ENCODE measurements around the gene PER1. TPM values are rescaled to one million over a fixed set of nuclear protein-coding genes. Genes with fewer than 3 reads are reported as not detected.

Gene PER1
- total RNA-seq, 2 experiments from 2014 or later = 46.5 to 55.9 TPM

DNA sequence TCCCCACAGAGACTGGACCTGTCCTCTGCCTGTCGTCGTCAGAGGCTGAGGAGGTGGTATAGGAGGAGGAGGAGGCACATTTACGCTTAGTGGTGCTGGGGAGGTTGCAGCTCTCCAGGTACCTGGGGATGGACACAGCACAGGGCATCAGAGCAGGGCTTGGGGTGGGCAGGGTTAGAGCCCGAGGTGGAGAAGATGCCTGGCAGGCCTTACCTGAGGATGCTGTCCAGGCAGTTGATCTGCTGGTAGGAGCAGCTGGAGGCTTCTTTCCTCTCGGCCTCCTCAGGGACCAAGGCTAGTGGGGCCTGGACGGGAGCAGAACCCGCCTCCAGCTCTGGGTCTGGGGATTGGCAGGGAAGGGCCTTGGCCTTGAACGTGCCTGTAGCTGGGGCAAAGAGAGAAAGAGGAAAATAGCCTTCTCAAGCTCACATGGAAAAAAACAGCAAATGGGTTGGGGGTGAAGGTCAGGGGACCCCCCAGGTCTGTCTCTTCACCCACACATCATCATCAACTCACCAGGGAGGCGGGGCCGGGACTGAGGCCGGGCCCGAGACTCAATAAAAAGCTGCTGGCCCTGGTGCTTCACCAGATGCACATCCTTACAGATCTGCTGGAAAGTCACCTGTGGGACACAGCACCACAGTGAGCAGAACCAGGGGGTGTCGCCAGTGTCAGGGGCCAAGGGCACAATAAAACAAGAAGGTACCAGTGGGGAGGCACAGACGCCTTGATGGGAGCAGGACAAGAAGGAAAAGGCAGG, 5.6 kb downstream of the PER1 start:
- CTCF ChIA-PET = interaction anchor here (0.5 to 0.6 kb wide), 2 partner anchors 16 to 36 kb away, joined by 3 to 4 read pairs; no protein-coding TSS in a partner anchor
- no peak for ATAC-seq

DNA sequence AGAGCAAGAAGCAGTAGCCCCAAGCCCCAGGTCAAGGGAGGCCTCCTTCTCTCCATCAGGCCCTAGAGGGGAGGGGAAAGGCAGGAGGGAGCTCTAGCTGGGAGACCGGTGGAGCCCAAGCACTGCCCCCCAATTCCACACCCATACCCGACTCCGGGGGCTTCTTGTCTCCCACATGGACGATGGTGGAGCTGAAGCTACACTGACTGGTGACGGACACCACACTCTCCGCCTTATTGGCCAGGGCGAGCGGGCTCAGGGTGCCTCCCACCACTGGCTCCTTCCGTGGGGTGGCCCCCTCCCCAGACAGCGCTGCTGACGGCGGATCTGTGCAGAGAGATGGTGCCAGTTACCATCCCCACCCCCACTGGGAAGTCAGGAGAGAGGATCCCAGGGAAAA, 6.4 kb downstream of the PER1 start:
- no peak for ATAC-seq
- no peak overlapping the region for H3K27ac Mint-ChIP-seq
- POLR2A ChIA-PET = no interaction called here
- no peak for DNase-seq
- H3K9me3 Mint-ChIP-seq (ENCODE audit: low read depth) = no peaks in the 10 kb centered on the region
- H3K4me1 Mint-ChIP-seq = peaks cover 12% of the 10 kb centered on the region
- no peak overlapping the region for H3K4me3 Mint-ChIP-seq
- CTCF ChIA-PET = interaction anchor here (0.5 to 0.6 kb wide), 2 partner anchors 15 to 37 kb away, joined by 3 to 4 read pairs; no protein-coding TSS in a partner anchor
- H3K36me3 Mint-ChIP-seq (ENCODE audit: low read depth) = peaks cover 53% of the 10 kb centered on the region
- no peaks in the 10 kb centered on the region for H3K27me3 Mint-ChIP-seq
- intact Hi-C loops (cut with DNase I, micrococcal nuclease) = no loop called here

More for the DNA sequence above, 5.6 kb downstream of the PER1 start:
- DNase-seq = no peak
- Mint-ChIP-seq H3K4me3 (no peak overlapping the region), H3K36me3 (ENCODE audit: low read depth) (peaks cover 47% of the 10 kb centered on the region), H3K27me3 (no peaks in the 10 kb centered on the region), H3K9me3 (ENCODE audit: low read depth) (no peaks in the 10 kb centered on the region), H3K4me1 (peaks cover 13% of the 10 kb centered on the region), H3K27ac (no peak overlapping the region)
- POLR2A ChIA-PET = no interaction called here
- intact Hi-C loops (cut with DNase I, micrococcal nuclease) = no loop called here

DNA sequence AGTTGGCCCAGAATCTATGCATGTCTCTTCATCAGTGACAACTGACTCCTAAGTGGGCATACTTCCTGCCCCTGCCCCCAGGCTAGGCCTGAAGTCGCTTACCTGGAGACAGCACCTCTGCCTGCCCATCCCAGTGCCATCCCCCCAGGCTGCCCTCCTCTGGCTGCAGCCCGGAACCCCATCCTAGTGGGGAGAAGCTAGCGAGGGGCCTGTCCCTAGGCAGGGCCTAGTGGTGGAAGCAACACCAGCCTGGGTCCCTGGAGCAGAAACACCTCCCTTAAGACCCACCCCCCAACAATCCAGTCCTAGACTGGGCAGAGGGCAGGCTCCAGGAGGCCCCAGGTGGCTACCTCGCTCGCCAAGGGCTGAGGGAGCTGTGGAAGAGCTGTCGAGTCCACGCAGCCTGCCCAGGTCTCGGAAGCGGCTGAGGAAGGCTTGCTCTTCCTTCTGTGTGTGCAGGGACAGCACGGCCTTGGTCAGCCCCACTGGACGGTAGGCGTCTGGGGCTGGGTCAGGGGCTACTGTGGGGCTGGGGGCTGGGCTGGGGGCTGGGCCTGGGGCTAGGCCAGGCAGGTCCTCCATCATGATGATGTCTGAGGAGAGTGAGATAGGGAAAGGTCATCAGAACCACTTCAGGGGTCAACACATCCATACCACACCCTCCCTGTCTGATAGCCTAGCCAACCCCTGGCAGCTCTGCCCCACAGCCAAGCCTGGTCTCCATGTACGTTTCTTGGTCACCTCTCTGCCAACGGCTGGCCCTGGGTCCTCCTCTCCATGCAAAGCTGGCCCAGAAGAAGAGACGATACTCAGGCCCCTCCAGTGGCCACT, 7.6 kb downstream of the PER1 start:
- ChIA-PET CTCF (interaction anchor here (1.1 kb wide), 1 partner anchor 39 kb away, joined by 3 read pairs; no protein-coding TSS in a partner anchor), POLR2A (no interaction called here)
- H3K4me1 Mint-ChIP-seq = peaks cover 3% of the 10 kb centered on the region
- intact Hi-C loops (cut with DNase I, micrococcal nuclease) = no loop called here
- no peaks in the 10 kb centered on the region for H3K27me3 Mint-ChIP-seq
- DNase-seq = no peak
- H3K9me3 Mint-ChIP-seq (ENCODE audit: low read depth) = no peaks in the 10 kb centered on the region
- peaks cover 54% of the 10 kb centered on the region for H3K36me3 Mint-ChIP-seq (ENCODE audit: low read depth)
- no peak overlapping the region for H3K27ac Mint-ChIP-seq
- no peak overlapping the region for H3K4me3 Mint-ChIP-seq
- ATAC-seq = no peak

DNA sequence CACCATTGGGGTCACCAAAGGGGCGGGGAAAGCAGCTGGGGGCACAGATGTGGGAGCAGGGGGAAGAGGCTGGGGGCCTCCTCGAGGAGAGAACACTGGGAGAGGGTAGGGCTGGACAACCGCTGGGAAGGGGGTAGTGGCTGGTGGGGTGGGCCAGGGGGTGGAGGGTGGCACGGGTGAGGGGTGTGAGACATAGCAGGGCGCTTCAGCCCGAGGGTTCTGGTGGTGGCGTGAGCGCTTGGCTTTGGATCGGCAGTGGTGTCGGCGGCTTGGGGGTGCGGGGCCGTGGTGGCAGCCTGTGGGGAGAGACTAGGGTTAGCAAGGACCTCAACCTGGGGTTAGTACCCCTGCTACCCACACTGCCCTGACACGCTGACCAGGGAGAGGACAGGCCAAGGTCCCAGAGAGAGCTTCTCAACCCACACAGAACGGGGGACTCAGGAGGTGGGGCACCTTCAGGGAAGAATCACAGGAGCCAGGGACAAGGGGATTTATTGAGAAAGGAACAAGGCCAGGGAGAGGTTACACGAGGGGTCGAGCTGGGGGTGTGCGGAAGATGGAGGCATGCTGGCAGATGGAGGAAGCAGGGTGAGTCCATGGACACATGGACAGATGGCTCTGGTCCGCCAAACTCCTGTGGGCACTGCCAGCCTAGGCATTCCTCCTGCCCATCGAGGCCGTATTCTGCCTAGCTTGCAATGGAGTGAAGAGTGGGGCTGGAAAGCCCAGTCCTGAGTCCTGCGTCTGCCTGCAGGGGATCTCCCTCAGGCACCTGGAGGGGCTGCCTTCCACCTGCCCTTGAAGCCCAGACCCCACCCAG, 8.4 kb downstream of the PER1 start:
- CTCF ChIA-PET = interaction anchor here (0.7 to 1.1 kb wide), 2 partner anchors 34 to 40 kb away, joined by 3 read pairs; no protein-coding TSS in a partner anchor

DNA sequence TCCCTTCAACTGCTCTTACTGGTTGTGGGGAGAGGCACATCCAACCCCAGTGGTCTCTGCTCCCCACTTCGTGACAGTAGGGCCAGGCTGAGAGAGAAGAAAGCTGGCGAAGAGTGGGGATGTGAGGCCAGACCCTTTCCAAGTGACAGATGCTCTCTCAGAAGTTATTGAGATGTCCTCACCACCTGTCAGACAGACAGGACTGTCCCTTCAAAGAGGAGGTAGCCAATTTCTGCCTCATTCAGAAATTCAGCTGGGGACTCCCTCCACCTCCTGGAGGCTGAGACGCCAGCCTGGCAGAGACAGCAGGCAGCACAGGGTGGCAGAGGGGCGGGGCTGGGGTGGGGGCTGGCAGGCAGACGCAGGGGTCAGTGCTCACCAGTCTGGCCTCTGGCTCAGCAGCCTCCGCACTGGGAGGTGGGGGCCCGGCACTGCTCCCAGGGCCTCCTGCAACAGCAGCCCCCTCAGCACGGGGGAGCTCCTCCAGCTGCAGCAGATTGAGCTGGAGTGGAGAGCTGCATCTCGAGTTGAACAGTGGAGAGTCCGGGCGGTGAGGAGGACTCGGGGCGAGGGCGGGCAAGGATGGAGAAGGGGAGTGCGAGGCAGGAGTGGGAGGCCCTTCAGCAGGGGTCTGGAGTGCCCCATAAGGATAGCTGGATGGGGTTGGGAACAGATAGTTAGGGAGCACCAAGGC, 9.2 kb downstream of the PER1 start:
- DNase-seq = no peak
- CTCF ChIA-PET = no interaction called here
- Mint-ChIP-seq H3K4me3 (no peak overlapping the region), H3K36me3 (ENCODE audit: low read depth) (peaks cover 44% of the 10 kb centered on the region), H3K4me1 (no peaks in the 10 kb centered on the region), H3K27me3 (no peaks in the 10 kb centered on the region), H3K27ac (no peak overlapping the region), H3K9me3 (ENCODE audit: low read depth) (no peaks in the 10 kb centered on the region)
- ATAC-seq = no peak
- POLR2A ChIA-PET = no interaction called here
- intact Hi-C loops (cut with DNase I, micrococcal nuclease) = no loop called here

More for the DNA sequence above, 8.4 kb downstream of the PER1 start:
- no peaks in the 10 kb centered on the region for H3K9me3 Mint-ChIP-seq (ENCODE audit: low read depth)
- POLR2A ChIA-PET = no interaction called here
- no peak overlapping the region for H3K27ac Mint-ChIP-seq
- H3K36me3 Mint-ChIP-seq (ENCODE audit: low read depth) = peaks cover 51% of the 10 kb centered on the region
- H3K4me1 Mint-ChIP-seq = no peaks in the 10 kb centered on the region
- H3K27me3 Mint-ChIP-seq = no peaks in the 10 kb centered on the region
- intact Hi-C loops (cut with DNase I, micrococcal nuclease) = no loop called here
- no peak for DNase-seq
- ATAC-seq = no peak
- H3K4me3 Mint-ChIP-seq = no peak overlapping the region

DNA sequence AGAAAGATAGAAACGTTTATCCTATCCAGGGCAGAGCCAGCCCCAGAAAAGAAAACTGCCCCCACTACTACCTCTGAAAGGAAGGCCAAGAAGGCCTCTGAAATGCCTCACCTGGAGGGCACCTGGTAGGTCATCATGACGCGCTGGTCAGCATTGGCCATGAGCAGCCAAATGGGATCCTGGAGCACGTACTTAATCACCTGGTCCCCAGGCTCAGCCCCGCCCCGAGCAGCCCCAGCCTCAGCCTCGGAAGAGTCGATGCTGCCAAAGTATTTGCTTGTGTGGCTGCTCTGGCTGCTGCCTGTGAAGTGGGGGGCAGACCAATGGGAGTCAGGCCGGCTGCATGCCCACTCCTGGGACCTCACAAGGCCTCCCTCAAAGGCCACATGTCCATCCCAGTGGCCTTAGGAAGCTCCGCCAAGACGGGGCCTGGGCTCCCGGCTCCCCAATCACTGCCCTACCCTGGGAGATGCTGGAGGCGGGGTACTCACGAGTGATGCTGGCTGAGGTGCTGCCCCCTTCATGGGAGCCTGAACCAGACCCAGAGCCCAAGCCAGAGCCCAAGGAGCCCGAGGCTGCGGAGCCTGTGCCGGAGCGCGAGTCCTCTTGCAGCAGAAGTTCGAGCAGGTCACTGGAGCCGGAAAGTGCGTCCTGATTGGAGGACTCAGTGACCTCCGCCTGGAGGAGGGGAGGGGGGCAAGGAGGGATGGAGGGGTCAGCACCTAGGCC, 9.9 kb downstream of the PER1 start:
- intact Hi-C loops (cut with DNase I, micrococcal nuclease) = no loop called here
- CTCF ChIA-PET = interaction anchor here (0.7 kb wide), 1 partner anchor 24 kb away, joined by 3 read pairs; the partner anchor contains the start of gene ALOXE3
- ATAC-seq = no peak
- no peaks in the 10 kb centered on the region for H3K4me1 Mint-ChIP-seq
- POLR2A ChIA-PET = interaction anchor here (1.9 to 2.1 kb wide), 2 partner anchors 14 to 31 kb away, joined by 5 to 8 read pairs; no protein-coding TSS in a partner anchor
- peaks cover 40% of the 10 kb centered on the region for H3K36me3 Mint-ChIP-seq (ENCODE audit: low read depth)
- H3K27ac Mint-ChIP-seq = no peak overlapping the region
- no peak overlapping the region for H3K4me3 Mint-ChIP-seq
- DNase-seq = no peak
- H3K9me3 Mint-ChIP-seq (ENCODE audit: low read depth) = no peaks in the 10 kb centered on the region
- no peaks in the 10 kb centered on the region for H3K27me3 Mint-ChIP-seq

DNA sequence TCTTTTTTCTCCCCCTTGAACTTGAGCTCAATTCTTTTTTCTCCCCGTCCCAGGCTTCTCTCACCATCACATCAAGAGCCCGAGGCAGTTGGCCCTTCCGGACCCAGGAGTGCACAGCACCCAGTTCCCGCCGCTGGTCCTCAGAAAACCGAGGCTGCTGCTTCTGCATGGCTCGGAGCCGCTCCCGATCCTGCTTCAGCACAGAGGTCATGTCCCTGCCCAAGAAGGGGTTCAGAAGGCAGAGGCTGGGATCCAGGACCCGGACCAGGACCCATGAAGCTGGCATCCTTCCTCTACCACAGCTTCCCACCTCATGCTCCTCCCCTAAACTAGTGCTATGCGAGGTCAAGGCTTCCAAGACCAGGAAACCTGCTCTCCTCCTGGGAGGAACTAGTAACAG, 10.5 kb downstream of the PER1 start:
- Mint-ChIP-seq H3K27me3 (no peaks in the 10 kb centered on the region), H3K4me1 (no peaks in the 10 kb centered on the region), H3K9me3 (ENCODE audit: low read depth) (no peaks in the 10 kb centered on the region), H3K27ac (no peak overlapping the region), H3K4me3 (no peak overlapping the region), H3K36me3 (ENCODE audit: low read depth) (peaks cover 37% of the 10 kb centered on the region)
- no peak for DNase-seq
- ChIA-PET POLR2A (interaction anchor here (1.1 to 2.1 kb wide), 3 partner anchors 12 to 32 kb away, joined by 4 to 8 read pairs (median 5); no protein-coding TSS in a partner anchor), CTCF (interaction anchor here (0.6 to 0.7 kb wide), 2 partner anchors 23 to 548 kb away, joined by 3 read pairs; partner anchors contain the start of gene ALOXE3)
- no peak for ATAC-seq
- intact Hi-C loops (cut with DNase I, micrococcal nuclease) = no loop called here

DNA sequence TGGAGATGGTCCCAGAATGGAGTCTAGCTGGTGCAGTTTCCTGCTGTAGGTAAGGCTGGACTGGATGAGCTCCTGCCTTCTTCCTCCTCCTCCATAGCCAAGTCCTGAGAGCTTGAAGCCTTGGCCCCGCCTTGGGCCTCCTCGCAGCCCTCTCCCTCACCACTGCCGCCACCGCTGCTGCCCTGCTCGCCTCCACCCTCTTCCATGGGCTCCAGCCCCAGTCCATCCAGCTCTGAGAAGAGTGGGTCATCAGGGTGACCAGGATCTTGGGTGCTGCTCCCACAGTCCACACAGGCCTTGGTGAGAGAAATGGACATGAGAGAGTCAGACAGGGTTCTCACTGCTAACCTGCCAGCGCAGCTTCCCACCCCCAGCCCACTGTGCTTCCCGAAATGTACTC, 11.2 kb downstream of the PER1 start:
- Mint-ChIP-seq H3K4me1 (no peaks in the 10 kb centered on the region), H3K27me3 (no peaks in the 10 kb centered on the region), H3K36me3 (ENCODE audit: low read depth) (peaks cover 30% of the 10 kb centered on the region), H3K4me3 (no peak overlapping the region), H3K27ac (no peak overlapping the region), H3K9me3 (ENCODE audit: low read depth) (no peaks in the 10 kb centered on the region)
- DNase-seq (no peak), ATAC-seq (no peak)
- intact Hi-C loops (cut with DNase I, micrococcal nuclease) = no loop called here
- ChIA-PET POLR2A (interaction anchor here (1.1 to 2.1 kb wide), 4 partner anchors 10 to 32 kb away, joined by 4 to 8 read pairs (median 4); no protein-coding TSS in a partner anchor), CTCF (interaction anchor here (0.6 to 4.4 kb wide), 4 partner anchors 10 to 547 kb away, joined by 3 to 60 read pairs (median 3); partner anchors contain the start of genes ALOXE3 and HES7)

DNA sequence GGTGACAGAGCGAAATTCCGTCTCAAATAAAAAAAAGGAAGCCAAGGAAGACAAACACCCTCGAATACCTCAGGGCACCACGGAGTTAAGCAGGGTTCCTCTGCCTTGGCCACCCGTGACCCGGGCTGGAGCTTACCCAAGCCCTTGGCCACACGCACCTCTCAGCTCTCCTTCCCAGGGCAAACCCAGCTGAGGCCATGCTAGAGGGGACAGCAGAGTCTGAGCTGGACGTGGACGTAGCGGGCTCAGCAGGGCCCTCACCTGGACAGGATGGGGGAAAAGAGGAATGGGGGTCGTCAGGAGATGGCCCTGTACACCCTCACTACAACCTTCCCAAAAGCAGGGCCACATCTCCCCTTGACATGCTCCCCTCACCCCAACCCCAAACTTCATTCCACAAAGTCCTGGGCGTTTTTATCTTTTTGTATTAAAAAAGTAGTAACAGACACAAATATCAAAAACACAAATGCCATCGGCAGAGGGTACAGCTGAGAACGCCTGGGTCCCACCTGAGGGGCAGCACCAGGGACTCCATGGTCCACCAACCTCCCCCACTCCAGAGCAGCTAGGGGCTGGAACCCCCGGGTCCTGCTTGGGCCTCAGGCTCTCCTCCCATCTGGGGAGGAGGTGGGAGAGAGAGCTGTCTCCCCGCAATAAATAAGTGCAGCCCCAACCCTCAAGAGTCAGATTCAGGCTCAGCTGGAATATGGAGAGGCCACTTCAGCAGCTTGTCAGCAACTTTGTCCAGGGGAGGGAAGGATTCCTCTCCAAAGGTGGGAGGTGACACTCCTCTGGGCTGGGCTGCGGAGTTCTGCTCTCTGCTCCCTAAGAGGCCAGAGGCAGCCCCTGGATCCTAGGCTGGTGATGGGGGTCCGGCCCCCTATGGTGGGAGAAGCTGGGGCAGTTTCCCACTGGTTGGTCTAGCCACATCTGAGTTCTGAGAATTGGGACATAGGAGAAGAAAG, 11.9 kb downstream of the PER1 start:
- Mint-ChIP-seq H3K36me3 (ENCODE audit: low read depth) (peaks cover 25% of the 10 kb centered on the region), H3K27me3 (no peaks in the 10 kb centered on the region), H3K4me3 (no peak overlapping the region), H3K27ac (no peak overlapping the region), H3K4me1 (no peaks in the 10 kb centered on the region), H3K9me3 (ENCODE audit: low read depth) (no peaks in the 10 kb centered on the region)
- CTCF ChIA-PET = interaction anchor here (0.5 to 4.4 kb wide), 11 partner anchors 11 to 166 kb away, joined by 3 to 60 read pairs (median 4); partner anchors contain the start of genes ALOXE3, HES7 and SLC25A35
- intact Hi-C loops (cut with DNase I, micrococcal nuclease) = no loop called here
- ATAC-seq (no peak), DNase-seq (no peak)
- POLR2A ChIA-PET = interaction anchor here (1.1 to 2.9 kb wide), 6 partner anchors 10 to 33 kb away, joined by 4 to 14 read pairs (median 6); no protein-coding TSS in a partner anchor

All from activated CD4-positive, alpha-beta T cell treated with anti-CD3 and anti-CD28 coated beads for 36 hours (primary cell).